Activated CD8-positive, alpha-beta T cell treated with anti-CD3 and anti-CD28 coated beads for 36 hours (primary cell): ENCODE results near the gene PPDPF. TPM values are rescaled to one million over a fixed set of nuclear protein-coding genes. Genes with fewer than 3 reads are reported as not detected.
A peak's percentile ranks its signal among the peaks of the same experiment; 100 is the strongest.

Experiments used
- ATAC-seq: fragments of 200-7000 bp; cut with Tn5 transposase; one replicate; pipeline ENCODE4 v1.10.0; 2021; ENCODE audit warnings: mild to moderate bottlenecking, moderate library complexity
- CTCF ChIA-PET: fragments of 350-600 bp; sonication (Branson Sonifier 250); formaldehyde crosslinking; loops from one replicate; lab custom pipeline; 2021; ENCODE audit warnings: antibody characterized with exemption; lab: Charles Lee
- POLR2A ChIA-PET: fragments of 350-600 bp; sonication (Branson Sonifier 250); formaldehyde crosslinking; loops from one replicate; lab custom pipeline; 2021; ENCODE audit warnings: antibody characterized with exemption; lab: Charles Lee
- DNase-seq: peaks from one replicate; pipeline ENCODE4 v3.0.0-alpha.2; 2020
- H3K27ac Mint-ChIP-seq: one replicate; pipeline ENCODE4 v1.8.0; 2021; ENCODE audit warnings: mild to moderate bottlenecking, mixed read lengths
- H3K27me3 Mint-ChIP-seq: one replicate; pipeline ENCODE4 v1.8.0; 2021; ENCODE audit warnings: mixed read lengths
- H3K36me3 Mint-ChIP-seq: one replicate; pipeline ENCODE4 v1.8.0; 2021; ENCODE audit warnings: low read depth, mixed read lengths
- H3K4me1 Mint-ChIP-seq: one replicate; pipeline ENCODE4 v1.8.0; 2021; ENCODE audit warnings: low read depth, mixed read lengths
- H3K4me3 Mint-ChIP-seq: one replicate; pipeline ENCODE4 v1.8.0; 2021; ENCODE audit warnings: mild to moderate bottlenecking, moderate library complexity, mixed read lengths
- H3K9me3 Mint-ChIP-seq: one replicate; pipeline ENCODE4 v1.8.0; 2021; ENCODE audit warnings: mixed read lengths
- CTCF ChIP-seq: fragments of 200-600 bp; IDR thresholded peaks from one replicate; pipeline ENCODE4 v1.8.0; 2022; ENCODE audit warnings: antibody characterized with exemption, mild to moderate bottlenecking
- intact Hi-C: fragments of 100-400 bp; cut with micrococcal nuclease; formaldehyde crosslinking; loops from one replicate; pipeline ENCODE4 v1.10.0; 2022
- total RNA-seq, 2 experiments: library from RNA; stranded (reverse); gene quantifications; one replicate each; pipeline ENCODE4 v1.2.3, GENCODE V29; 2021

The PPDPF gene
- total RNA-seq, 2 experiments from 2014 or later = 193 to 226 TPM

- peaks cover 11% of the 10 kb centered on the region for H3K4me1 Mint-ChIP-seq
- H3K36me3 Mint-ChIP-seq = no peaks in the 10 kb centered on the region
- peak; percentile 68 for DNase-seq
- no peak for TF ChIP-seq CTCF
- ChIA-PET CTCF (interaction anchor here (2.4 kb wide), 1 partner anchor 16 kb away, joined by 10 read pairs; the partner anchor contains the start of gene PTK6), POLR2A (interaction anchor here (0.6 to 2.1 kb wide), 4 partner anchors 13 to 89 kb away, joined by 3 to 7 read pairs (median 4); partner anchors contain the start of gene PTK6)
- H3K27ac Mint-ChIP-seq = peak within 1 kb of the TSS; percentile 70
- no peaks in the 10 kb centered on the region for H3K9me3 Mint-ChIP-seq
- peak; percentile 11 for ATAC-seq
- H3K4me3 Mint-ChIP-seq = peak within 1 kb of the TSS; percentile 53
- H3K27me3 Mint-ChIP-seq = peaks cover 7% of the 10 kb centered on the region
- intact Hi-C loops = no loop called here
Measured at GRCh38 chr20:63553933-63554290, 33.3 kb downstream of the PPDPF start, which contains the start of gene FNDC11. Gene FNDC11 (plus strand): TSS chr20:63554159. CDS start chr20:63555664, 1,505 bp downstream.

GRCh38 chr20:63554361-63555278, 34.1 kb downstream of the PPDPF start:
- POLR2A ChIA-PET = interaction anchor here (0.6 to 2.1 kb wide), 4 partner anchors 12 to 89 kb away, joined by 3 to 7 read pairs (median 4); partner anchors contain the start of gene PTK6
- intact Hi-C loops = no loop called here
- no peaks in the 10 kb centered on the region for H3K9me3 Mint-ChIP-seq
- H3K4me1 Mint-ChIP-seq = peaks cover 10% of the 10 kb centered on the region
- ATAC-seq = no peak
- peak; percentile 42 for DNase-seq
- no peak for TF ChIP-seq CTCF
- peak overlapping the region; percentile 53 for H3K4me3 Mint-ChIP-seq
- H3K27me3 Mint-ChIP-seq = peaks cover 3% of the 10 kb centered on the region
- no peaks in the 10 kb centered on the region for H3K36me3 Mint-ChIP-seq
- CTCF ChIA-PET = interaction anchor here (2.4 kb wide), 1 partner anchor 17 kb away, joined by 10 read pairs; the partner anchor contains the start of gene PTK6
- peak overlapping the region; percentile 52 for H3K27ac Mint-ChIP-seq

- Mint-ChIP-seq H3K27me3 (peaks cover 2% of the 10 kb centered on the region), H3K4me3 (no peak overlapping the region), H3K27ac (no peak overlapping the region), H3K4me1 (peaks cover 10% of the 10 kb centered on the region), H3K9me3 (no peaks in the 10 kb centered on the region), H3K36me3 (peaks cover 3% of the 10 kb centered on the region)
- ChIA-PET POLR2A (interaction anchor here (2.1 kb wide), 1 partner anchor 69 kb away, joined by 7 read pairs; no protein-coding TSS in a partner anchor), CTCF (interaction anchor here (0.9 to 2.4 kb wide), 2 partner anchors 9 to 18 kb away, joined by 3 to 10 read pairs; partner anchors contain the start of gene PTK6)
- DNase-seq (no peak), ATAC-seq (no peak)
- intact Hi-C loops = no loop called here
- TF ChIP-seq CTCF = no peak
Measured at GRCh38 chr20:63555661-63556381, 35.3 kb downstream of the PPDPF start.

GRCh38 chr20:63556873-63557478, 36.4 kb downstream of the PPDPF start:
- intact Hi-C loops = no loop called here
- ChIA-PET CTCF (interaction anchor here (0.9 to 1.8 kb wide), 3 partner anchors 12 to 218 kb away, joined by 3 to 6 read pairs (median 6); partner anchors contain the start of gene PTK6), POLR2A (interaction anchor here (0.7 to 0.9 kb wide), 2 partner anchors 10 to 80 kb away, joined by 3 to 4 read pairs; no protein-coding TSS in a partner anchor)
- Mint-ChIP-seq H3K27ac (no peak overlapping the region), H3K36me3 (peaks cover 3% of the 10 kb centered on the region), H3K27me3 (no peaks in the 10 kb centered on the region), H3K9me3 (no peaks in the 10 kb centered on the region), H3K4me3 (no peak overlapping the region), H3K4me1 (peaks cover 10% of the 10 kb centered on the region)
- TF ChIP-seq CTCF = no peak
- ATAC-seq (no peak), DNase-seq (no peak)
